GM18520 (cell line): ENCODE results near the gene CYTH3.

ENCODE experiments used
- ATAC-seq: cut with Tn5 transposase; IDR thresholded peaks from one replicate; pipeline ENCODE4 v1.9.1; 2021; ENCODE audit not compliant: unreplicated experiment

The CYTH3 gene

DNA sequence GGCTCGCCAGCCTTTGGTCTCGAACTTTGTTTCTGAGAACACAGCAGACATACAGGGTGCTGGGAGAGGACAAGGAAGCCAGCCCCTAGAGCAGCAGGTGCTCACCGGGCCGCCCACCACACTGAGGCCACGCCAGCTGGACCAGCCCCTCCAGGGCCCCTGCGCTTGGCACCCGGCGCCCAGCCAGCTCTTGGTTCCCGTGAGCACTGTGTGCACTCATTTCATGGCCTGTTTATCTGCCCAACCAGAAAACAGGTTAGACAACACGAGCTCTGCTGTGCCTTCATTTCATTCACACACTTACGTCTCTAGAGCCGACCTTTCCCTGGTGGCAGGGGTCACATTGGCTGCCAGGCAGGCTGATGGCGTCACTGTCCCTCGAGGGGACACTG lies 104.0 kb downstream of the CYTH3 start:
- ATAC-seq: no peak

- no peak for ATAC-seq
These were observed 104.6 kb downstream of the CYTH3 start for GRCh38 chr7:6167587-6168476.

DNA sequence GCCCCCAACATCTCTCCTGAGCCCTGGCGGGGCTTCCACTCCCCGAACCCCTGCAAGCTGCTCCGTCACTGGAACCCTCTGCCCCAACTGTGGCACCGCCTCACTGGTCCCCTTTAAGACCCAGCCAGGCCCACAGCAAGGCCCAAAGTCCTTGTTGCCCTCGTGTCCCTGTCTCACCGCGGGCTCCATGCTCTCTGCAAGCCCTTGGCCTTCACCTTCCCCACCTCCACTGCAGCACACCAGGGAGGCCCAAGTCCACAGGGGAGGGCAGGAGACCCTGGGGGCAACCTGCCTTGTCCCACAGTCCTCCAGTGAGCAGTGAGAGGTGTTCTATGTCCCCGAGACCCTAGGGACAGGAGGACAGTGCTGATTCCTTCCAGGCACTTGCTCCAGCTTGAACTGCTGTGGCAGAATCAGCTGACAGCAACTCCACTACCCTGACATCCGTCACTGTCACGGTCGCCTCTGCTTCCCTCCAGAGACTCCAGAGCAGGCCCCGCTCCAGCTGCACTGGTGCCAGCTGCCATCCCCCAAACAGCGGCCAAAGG lies 105.3 kb downstream of the CYTH3 start:
- no peak for ATAC-seq

- ATAC-seq: no peak
These were observed 106.0 kb downstream of the CYTH3 start for GRCh38 chr7:6166443-6166891.

- ATAC-seq: no peak
These were observed 106.7 kb downstream of the CYTH3 start for GRCh38 chr7:6165521-6166320.

- no peak for ATAC-seq
These were observed 107.3 kb downstream of the CYTH3 start for GRCh38 chr7:6165075-6165474.

GRCh38 chr7:6164491-6164890 lies 107.9 kb downstream of the CYTH3 start:
- no peak for ATAC-seq

GRCh38 chr7:6164010-6164409 lies 108.4 kb downstream of the CYTH3 start:
- ATAC-seq: no peak

DNA sequence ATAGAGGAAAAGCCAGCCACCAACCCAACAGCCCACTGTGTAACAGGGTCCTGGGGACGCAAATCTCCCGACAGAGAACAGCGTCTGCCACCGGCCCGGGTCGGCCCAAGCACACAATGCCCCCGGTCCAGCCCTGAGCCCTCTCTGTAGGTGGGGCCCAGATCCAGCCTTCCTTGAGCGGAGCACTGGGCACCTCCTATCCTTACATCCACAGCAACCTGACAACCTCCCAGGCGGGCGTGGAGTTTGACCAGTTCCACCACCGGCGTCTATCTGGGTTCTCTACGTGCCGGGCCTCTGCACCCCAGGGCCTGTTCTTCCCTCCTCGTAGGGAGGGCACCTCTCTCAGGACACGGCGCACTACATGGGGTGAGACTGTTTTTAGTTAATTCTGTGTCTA lies 109.0 kb downstream of the CYTH3 start:
- no peak for ATAC-seq

GRCh38 chr7:6162650-6163366 lies 109.6 kb downstream of the CYTH3 start:
- no peak for ATAC-seq

GRCh38 chr7:6162331-6162620 lies 110.1 kb downstream of the CYTH3 start:
- no peak for ATAC-seq

DNA sequence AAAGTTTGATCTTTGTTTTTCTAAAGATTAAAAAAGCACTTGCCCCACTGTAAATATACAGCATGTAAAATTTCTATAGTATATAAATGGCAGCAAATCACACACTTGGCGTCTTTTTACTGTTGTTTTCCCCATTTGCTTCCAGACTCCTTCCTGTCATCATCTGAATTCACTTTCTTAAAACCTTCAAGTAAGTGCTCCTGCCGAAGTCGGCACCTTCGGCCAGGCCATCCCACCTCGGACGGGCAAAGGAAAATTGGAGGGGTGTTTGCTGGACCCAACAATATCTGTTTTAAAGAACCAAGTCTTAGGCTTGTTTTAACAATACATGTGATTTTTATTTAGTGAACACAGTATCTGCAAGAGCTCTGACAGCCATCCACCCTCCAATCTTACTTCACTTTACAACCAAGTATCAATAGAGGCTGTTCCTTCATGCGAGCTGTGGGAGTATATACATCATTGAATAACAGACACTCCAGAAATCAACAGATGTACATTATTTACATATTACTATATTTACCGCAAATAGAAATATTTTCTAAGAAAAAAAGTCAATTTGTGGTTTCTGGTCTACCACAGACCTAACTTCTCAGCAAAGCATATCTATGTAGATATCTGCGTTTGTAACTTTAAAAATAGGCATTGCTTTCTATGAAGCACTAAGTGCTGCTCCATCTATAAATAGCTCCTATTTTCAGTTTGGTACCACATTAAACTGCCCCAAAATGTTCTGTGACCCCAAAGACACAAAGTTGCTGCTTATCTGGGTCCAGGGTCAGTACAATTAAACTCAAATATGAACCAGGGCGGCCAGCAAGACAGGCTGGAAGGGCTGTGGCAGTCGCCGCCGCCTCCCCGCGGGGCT lies 110.7 kb downstream of the CYTH3 start:
- ATAC-seq: no peak

DNA sequence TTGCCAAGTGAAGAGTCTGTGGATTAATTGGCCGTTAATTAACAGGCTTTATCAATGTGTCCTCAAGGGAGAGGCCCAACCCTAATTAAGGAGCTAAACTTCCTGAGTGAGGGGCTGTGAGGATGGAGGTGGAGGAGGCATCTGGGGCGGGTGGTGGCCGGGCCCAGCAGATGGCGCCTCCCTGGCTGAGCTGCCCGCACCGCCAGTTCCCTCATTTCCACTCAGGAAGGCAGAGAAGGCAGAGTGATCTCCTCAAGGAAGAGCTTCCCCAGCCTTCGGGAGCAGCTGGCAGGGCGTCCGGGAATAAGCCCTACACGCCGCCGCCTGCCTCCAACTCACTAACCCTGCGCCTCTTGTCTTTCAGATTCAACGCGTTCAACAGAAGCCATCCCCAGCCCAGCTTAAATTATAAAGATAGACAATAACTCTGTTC lies 112.2 kb downstream of the CYTH3 start:
- ATAC-seq: no peak

GRCh38 chr7:6159524-6160031 lies 112.8 kb downstream of the CYTH3 start:
- no peak for ATAC-seq

DNA sequence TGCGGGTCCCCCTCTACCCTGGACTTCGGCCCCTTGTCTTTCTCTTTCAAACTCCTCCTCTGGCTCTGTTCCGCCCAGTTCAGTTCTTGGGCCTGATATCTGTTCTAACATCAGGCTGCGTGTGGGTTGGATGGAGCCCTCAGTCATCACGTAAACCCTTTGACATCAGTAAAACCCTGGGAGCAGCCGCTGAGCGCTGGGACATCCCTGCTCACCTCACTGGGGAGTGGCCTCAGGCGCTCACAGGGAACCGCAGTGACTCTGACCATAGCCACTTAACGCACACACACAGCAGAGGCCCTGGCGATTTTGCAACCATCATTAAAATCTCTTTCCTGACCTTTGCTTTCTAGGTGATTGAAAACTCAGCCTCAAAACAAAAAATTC lies 113.3 kb downstream of the CYTH3 start:
- ATAC-seq: no peak

DNA sequence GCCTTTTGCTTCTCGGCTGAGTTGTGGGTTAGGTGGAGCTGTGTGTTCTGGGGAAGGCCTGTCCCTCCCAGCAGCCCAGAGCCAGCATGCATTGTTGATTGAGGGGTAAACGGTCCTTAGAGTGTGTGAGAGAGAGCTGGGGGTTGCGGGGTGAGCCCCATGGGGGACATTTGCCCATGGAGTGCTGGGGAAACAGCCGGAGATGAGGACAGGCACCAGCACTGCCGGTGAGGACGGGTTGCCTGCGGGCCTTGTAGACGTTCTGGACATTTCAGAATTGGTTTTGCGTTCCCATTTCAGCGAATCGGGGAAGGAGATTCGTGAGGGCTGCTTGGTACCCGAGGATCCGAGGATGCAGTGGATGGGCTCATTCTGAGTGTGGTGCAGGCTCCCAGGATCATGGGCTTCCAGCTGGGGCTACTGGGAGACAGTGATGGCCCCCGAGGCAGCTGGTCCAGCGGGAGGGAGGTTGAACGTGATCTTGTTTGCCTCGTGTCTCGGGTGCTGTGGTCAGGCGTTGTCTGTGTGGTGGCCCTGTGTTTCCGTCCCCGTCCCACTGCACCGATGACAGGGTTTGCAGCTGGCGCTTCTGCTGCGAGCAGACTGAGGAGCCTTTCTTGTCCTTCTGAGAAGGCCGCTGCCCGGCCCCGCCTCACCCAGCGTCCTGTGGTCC lies 113.9 kb downstream of the CYTH3 start:
- ATAC-seq: no peak

GRCh38 chr7:6157685-6158423 lies 114.6 kb downstream of the CYTH3 start:
- ATAC-seq: no peak

DNA sequence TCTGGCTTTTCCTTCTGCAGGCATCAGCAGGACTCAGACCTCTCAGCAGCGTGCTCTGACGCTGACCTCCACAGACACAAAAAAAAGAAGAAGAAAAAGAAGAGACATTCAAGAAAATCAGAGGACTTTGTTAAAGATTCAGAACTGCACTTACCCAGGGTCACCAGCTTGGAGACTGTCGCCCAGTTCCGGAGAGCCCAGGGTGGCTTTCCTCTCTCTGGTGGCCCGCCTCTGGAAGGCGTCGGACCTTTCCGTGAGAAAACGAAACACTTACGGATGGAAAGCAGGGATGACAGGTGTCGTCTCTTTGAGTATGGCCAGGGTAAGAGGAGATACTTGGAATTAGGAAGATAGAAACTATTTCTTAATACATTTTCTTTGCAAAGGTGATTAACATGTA lies 115.7 kb downstream of the CYTH3 start:
- no peak for ATAC-seq

DNA sequence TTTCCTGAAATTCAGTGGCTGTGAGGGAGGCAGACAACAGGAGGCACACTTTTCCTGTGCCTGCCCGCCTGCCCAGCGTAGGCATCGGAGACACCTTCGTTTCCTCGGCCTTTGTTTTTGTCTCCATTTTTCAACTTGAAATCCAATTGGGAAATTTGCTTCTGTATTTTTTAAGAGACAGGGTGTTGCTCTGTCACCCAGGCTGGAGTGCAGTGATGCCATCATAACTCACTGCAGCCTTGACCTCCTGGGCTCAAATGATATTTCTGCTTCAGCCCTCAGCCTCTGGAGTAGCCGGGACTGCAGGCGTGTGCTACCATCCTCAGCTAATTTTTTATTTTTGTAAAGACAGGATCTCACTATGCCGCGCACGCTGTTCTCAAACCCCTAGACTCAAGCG lies 116.8 kb downstream of the CYTH3 start:
- no peak for ATAC-seq
